C4-2B (cell line): ENCODE data around the gene MCCC1.
A peak's percentile ranks its signal among the peaks of the same experiment; 100 is the strongest.

Experiments
- H3K27ac ChIP-seq: fragments of 450-650 bp; 2 replicates; pipeline ENCODE4 v1.5.1; 2017
- CTCF ChIP-seq: fragments of 450-650 bp; conservative IDR thresholded peaks from 2 replicates; pipeline ENCODE4 v1.5.1; 2017; ENCODE audit warnings: mild to moderate bottlenecking
- ZFX ChIP-seq: fragments of 450-650 bp; IDR thresholded peaks from 2 replicates; pipeline ENCODE4 v1.6.1; 2017

Gene MCCC1

GRCh38 chr3:183131186-183131725, 32.0 kb upstream of the MCCC1 start:
- H3K27ac ChIP-seq = no peak overlapping the region
- no peak for TF ChIP-seq ZFX
- TF ChIP-seq CTCF = no peak

- TF ChIP-seq ZFX (no peak), CTCF (no peak)
Observed at GRCh38 chr3:183129243-183129642, 29.9 kb upstream of the MCCC1 start.

GRCh38 chr3:183128709-183129108, 29.4 kb upstream of the MCCC1 start:
- H3K27ac ChIP-seq = no peak overlapping the region
- TF ChIP-seq ZFX (no peak), CTCF (no peak)

More at GRCh38 chr3:183129243-183129642, 29.9 kb upstream of the MCCC1 start:
- H3K27ac ChIP-seq = no peak overlapping the region

GRCh38 chr3:183123891-183124290, 24.6 kb upstream of the MCCC1 start:
- TF ChIP-seq CTCF (no peak), ZFX (no peak)
- H3K27ac ChIP-seq = no peak overlapping the region

GRCh38 chr3:183122257-183122932, 23.1 kb upstream of the MCCC1 start:
- no peak overlapping the region for H3K27ac ChIP-seq

GRCh38 chr3:183120538-183121215, 21.4 kb upstream of the MCCC1 start:
- no peak for TF ChIP-seq ZFX
- no peak for TF ChIP-seq CTCF
- no peak overlapping the region for H3K27ac ChIP-seq

More at GRCh38 chr3:183122257-183122932, 23.1 kb upstream of the MCCC1 start:
- TF ChIP-seq CTCF (peak; percentile 95), ZFX (no peak)

GRCh38 chr3:183117056-183117455, 17.8 kb upstream of the MCCC1 start:
- TF ChIP-seq ZFX (no peak), CTCF (no peak)
- no peak overlapping the region for H3K27ac ChIP-seq
